ENCODE data around the gene BOD1.

The BOD1 gene

DNA sequence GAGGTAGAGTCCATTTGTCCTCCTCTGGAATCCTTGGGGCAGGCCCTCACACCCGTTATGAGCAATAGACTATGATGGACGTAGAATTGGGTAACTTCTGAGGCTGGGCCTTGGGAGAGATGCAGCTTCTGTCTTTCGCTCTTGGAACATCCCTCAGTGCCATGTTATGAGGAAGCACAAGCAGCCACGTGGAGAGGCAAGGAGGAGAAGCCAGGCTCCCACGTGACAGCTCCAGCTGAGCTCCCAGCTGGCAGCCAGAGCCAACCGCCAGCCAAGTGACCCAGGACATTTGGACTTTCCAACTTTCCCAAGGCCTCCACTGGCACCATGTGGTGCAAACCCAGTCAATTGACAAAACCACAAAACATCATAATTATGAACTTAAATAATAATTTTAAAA lies 43.0 kb upstream of the BOD1 start:
- TF ChIP-seq, protein P1, sequence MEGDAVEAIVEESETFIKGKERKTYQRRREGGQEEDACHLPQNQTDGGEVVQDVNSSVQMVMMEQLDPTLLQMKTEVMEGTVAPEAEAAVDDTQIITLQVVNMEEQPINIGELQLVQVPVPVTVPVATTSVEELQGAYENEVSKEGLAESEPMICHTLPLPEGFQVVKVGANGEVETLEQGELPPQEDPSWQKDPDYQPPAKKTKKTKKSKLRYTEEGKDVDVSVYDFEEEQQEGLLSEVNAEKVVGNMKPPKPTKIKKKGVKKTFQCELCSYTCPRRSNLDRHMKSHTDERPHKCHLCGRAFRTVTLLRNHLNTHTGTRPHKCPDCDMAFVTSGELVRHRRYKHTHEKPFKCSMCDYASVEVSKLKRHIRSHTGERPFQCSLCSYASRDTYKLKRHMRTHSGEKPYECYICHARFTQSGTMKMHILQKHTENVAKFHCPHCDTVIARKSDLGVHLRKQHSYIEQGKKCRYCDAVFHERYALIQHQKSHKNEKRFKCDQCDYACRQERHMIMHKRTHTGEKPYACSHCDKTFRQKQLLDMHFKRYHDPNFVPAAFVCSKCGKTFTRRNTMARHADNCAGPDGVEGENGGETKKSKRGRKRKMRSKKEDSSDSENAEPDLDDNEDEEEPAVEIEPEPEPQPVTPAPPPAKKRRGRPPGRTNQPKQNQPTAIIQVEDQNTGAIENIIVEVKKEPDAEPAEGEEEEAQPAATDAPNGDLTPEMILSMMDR (conservative IDR thresholded peaks at IDR 0.05) = no peak
- no peak overlapping the region for H3K27ac ChIP-seq

DNA sequence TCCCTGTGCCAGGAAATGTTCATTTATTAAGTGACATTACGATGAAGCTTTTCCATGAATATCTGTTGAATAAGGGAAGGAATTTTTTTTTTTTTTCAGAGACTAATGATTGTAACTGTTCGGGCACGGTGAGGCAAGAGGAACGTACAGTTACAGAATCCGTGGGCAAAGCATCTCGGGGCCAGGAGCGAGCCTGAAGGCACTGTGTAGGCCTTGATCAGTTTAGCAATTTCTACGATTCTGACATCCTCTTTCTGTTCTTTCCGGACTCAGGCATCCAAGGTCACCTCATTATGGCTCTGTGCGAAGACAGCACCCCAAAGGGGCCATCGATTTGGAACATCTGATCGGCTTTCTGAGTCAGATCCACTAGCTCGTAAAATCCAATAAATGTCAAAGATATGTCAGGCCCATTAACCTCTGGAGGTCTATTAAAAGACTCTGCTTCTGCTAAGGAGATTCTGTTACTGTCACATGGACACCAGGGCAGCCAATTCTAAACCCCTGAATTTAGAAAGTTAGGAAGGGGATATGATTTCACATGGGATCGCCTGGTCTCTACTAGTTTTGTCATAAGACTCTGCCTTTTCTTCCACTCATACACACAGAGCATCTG lies 41.4 kb upstream of the BOD1 start:
- TF ChIP-seq, protein P1 (conservative IDR thresholded peaks at IDR 0.05) = no peak
- H3K27ac ChIP-seq = no peak overlapping the region

DNA sequence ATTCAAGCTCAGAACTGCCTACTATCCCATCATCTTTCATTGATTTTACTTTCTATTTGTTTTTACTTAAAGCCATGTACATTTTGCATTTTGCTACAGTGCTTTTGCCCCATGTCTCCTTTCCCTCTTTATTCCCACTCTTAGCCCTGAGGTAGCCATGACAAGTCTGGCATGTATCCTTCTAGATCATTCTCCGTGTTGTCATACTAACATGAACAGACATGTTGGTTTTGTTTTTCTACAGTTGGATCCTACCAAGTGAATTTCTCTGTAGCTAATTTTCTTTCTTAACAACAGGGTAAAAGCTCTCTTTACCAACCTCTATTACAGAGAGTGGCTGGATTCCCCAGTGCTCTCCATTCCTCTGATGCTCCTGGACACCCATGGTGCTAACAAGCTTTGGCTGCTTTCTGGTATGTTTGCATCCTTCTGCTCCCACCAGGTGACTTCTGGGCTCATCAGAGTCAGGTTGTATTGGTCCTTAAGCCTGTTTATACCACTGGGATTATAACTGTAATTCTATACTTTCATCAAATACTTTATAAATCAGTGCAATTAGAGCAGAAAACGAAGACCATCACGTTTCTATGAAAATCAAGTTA lies 38.8 kb upstream of the BOD1 start:
- TF ChIP-seq, protein P1 (conservative IDR thresholded peaks at IDR 0.05) = no peak
- H3K27ac ChIP-seq = no peak overlapping the region

DNA sequence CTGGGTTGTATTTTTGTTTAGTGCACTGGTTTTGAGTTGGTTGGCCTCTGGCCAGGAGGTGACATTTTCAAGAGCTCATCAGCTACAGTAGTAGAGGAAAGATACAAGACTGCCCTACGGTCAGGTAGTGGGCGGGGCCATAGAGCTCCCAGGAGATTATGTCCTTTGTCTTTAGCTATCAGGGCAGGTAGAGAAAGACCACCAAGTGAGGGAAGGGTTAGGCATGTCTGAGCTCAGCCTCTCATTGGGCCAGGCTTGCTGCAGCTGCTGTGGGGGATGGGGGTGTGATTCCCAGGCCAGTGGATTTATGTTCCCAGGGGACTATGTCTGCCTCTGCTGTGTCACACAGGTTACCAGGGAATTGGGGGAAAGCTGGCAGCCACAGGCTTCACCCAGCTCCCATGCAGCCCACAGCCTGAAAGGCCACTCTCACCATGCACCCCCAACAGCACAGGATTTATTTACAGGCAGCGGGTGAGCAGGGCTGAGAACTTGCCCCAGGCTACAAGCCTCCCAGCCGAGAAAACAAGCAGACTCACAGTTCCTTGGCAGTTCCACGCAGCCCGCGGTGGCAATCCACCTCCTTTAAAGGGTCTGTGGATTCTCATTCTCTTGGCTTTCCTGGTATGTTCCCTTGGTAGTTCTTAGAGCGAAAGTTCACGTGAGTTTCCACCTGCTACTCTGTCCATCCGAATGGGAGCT lies 37.5 kb upstream of the BOD1 start:
- TF ChIP-seq, protein P1 (conservative IDR thresholded peaks at IDR 0.05) = no peak
- H3K27ac ChIP-seq = no peak overlapping the region

DNA sequence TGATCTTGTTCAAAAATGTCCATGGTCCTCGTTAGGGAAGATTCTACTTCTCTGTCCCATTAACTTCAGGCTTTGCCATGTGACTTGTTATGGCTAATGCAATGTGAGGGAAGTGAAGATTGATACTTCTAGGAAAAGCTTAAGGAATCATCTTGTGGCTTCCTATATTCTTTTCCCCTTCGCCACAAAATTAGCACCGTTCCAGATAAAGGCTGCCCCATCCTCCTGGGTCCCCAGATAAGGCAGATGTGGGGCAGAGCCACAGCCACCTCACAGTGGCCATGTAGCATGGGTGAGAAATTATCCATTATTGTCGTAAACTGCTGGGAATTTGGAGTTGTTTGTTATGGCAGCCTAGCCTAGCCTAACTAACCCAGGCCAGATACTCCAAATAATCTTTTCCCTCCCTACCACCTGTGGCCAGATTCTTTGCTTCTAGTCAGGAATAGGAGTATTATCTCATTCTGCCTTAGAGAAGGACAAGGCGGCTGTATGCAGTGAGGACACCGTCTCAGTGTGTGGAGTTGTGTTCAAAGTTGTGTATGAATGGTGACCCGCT lies 31.9 kb upstream of the BOD1 start:
- TF ChIP-seq, protein P1 (conservative IDR thresholded peaks at IDR 0.05) = no peak

DNA sequence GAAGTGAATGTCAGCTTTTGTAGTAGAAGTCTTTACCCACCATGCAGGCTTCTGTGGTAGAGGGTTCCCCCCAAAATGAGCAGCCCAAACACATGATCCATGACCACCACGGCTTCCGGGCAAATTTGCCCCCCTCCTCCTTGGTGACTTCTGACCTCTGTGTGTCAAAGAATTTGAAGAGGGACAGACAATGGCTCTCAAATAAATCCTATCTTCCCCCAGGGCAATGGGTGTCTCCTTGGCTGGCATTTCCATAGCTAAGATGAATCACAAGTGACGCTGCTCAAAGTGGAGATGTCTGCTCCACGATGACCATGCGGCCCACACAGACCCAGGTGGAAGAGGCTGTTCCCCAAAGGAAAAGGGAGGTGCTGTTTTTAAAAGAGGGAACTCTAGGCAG lies 30.2 kb upstream of the BOD1 start:
- TF ChIP-seq, protein P1 (conservative IDR thresholded peaks at IDR 0.05) = no peak
- H3K27ac ChIP-seq = no peak overlapping the region

More for the DNA sequence above, 31.9 kb upstream of the BOD1 start:
- H3K27ac ChIP-seq = no peak overlapping the region

DNA sequence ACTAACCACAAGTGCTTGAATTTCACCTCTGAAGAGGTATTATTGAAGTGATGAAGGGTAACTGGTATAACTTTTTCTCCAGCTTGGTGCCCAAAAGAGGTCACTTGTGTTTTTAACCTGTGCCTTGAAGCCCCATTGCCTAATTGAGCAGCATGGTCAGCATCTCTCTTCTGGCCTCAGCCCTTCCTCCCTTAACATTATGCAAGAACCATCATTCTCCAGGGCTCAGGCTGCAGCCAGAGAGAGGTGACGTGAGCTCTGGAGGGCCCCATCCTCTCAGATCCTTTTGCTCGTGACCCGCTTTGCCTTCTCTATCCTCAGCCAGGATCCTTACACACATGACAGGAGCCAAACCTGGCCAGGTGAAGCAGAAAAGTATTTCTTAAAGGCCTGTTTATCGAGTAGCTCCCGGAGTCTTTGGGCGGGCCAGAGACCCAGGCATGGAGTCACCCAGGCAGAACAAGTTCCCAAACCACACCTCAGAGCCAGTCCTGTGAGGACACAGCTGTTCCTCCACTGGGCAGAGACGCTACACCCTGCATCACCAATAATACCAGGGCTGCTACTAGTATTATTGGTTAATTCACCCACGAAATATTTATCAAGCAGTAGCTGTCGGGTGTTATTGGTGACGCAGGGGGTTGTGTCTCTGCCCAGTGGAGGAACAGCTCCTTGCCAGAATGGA lies 29.6 kb upstream of the BOD1 start:
- H3K27ac ChIP-seq = no peak overlapping the region
- TF ChIP-seq, protein P1 (conservative IDR thresholded peaks at IDR 0.05) = no peak
